ENCODE measurements around the gene CTNNA3. TPM values are rescaled to one million over a fixed set of nuclear protein-coding genes. Genes with fewer than 3 reads are reported as not detected.

The CTNNA3 gene
- total RNA-seq, 2 donors from 2014 or later = under 0.01 to 0.33 TPM

GRCh38 chr10:67296926-67297325 is 399.1 kb downstream of the CTNNA3 start:
- ATAC-seq (no peak), DNase-seq (no peak)
- H3K27ac ChIP-seq = no peak overlapping the region
- H3K27me3 ChIP-seq = no peaks in the 10 kb centered on the region
- 95 to 100% methylated on average over 2 of the region's 2 CpGs for WGBS, 2 donors
- no peaks in the 10 kb centered on the region for H3K9me3 ChIP-seq
- intact Hi-C loops (cut with DNase I) = no loop called here
- no peak for TF ChIP-seq CTCF (IDR thresholded peaks at IDR 0.05)
- no peak for TF ChIP-seq POLR2A (IDR thresholded peaks at IDR 0.05)
- H3K4me3 ChIP-seq = no peak overlapping the region
- H3K4me1 ChIP-seq = no peaks in the 10 kb centered on the region
- no peaks in the 10 kb centered on the region for H3K36me3 ChIP-seq (replicated peaks in 1 of 2; ENCODE audit: insufficient read depth in 1 of 2, low read depth in 2 of 2)

- no peaks in the 10 kb centered on the region for H3K36me3 ChIP-seq (replicated peaks in 1 of 2; ENCODE audit: insufficient read depth in 1 of 2, low read depth in 2 of 2)
- ATAC-seq (no peak), DNase-seq (no peak)
- no peak for TF ChIP-seq POLR2A (IDR thresholded peaks at IDR 0.05)
- TF ChIP-seq CTCF (IDR thresholded peaks at IDR 0.05) = no peak
- no peaks in the 10 kb centered on the region for H3K4me1 ChIP-seq
- intact Hi-C loops (cut with DNase I) = no loop called here
- H3K9me3 ChIP-seq = no peaks in the 10 kb centered on the region
- WGBS, 2 donors = 65 to 70% methylated on average over 3 of the region's 3 CpGs
- H3K4me3 ChIP-seq = no peak overlapping the region
- no peaks in the 10 kb centered on the region for H3K27me3 ChIP-seq
- H3K27ac ChIP-seq = no peak overlapping the region
These were observed 407.1 kb downstream of the CTNNA3 start for GRCh38 chr10:67288688-67289410.

- TF ChIP-seq CTCF (IDR thresholded peaks at IDR 0.05) (no peak), POLR2A (IDR thresholded peaks at IDR 0.05) (no peak)
- Histone ChIP-seq H3K4me1 (no peaks in the 10 kb centered on the region), H3K27ac (no peak overlapping the region), H3K4me3 (no peak overlapping the region), H3K9me3 (no peaks in the 10 kb centered on the region), H3K27me3 (no peaks in the 10 kb centered on the region), H3K36me3 (replicated peaks in 1 of 2; ENCODE audit: insufficient read depth in 1 of 2, low read depth in 2 of 2) (no peaks in the 10 kb centered on the region)
- DNase-seq (no peak), ATAC-seq (no peak)
- intact Hi-C loops (cut with DNase I) = no loop called here
- WGBS, 2 donors = 53 to 54% methylated on average over 1 of the region's 1 CpG
These were observed 411.4 kb downstream of the CTNNA3 start for GRCh38 chr10:67284589-67284988.

GRCh38 chr10:67282871-67283270 is 413.1 kb downstream of the CTNNA3 start:
- Histone ChIP-seq H3K4me1 (no peaks in the 10 kb centered on the region), H3K27me3 (no peaks in the 10 kb centered on the region), H3K9me3 (no peaks in the 10 kb centered on the region), H3K27ac (no peak overlapping the region), H3K36me3 (replicated peaks in 1 of 2; ENCODE audit: insufficient read depth in 1 of 2, low read depth in 2 of 2) (no peaks in the 10 kb centered on the region), H3K4me3 (no peak overlapping the region)
- DNase-seq (no peak), ATAC-seq (no peak)
- TF ChIP-seq CTCF (IDR thresholded peaks at IDR 0.05) (no peak), POLR2A (IDR thresholded peaks at IDR 0.05) (no peak)
- intact Hi-C loops (cut with DNase I) = no loop called here

GRCh38 chr10:67280405-67280804 is 415.6 kb downstream of the CTNNA3 start:
- no peak for ATAC-seq
- Histone ChIP-seq H3K4me3 (no peak overlapping the region), H3K27me3 (no peaks in the 10 kb centered on the region), H3K27ac (no peak overlapping the region), H3K36me3 (replicated peaks in 1 of 2; ENCODE audit: insufficient read depth in 1 of 2, low read depth in 2 of 2) (no peaks in the 10 kb centered on the region), H3K4me1 (no peaks in the 10 kb centered on the region), H3K9me3 (no peaks in the 10 kb centered on the region)
- no peak for DNase-seq
- intact Hi-C loops (cut with DNase I) = no loop called here
- 82 to 86% methylated on average over 4 of the region's 4 CpGs for WGBS, 2 donors
- TF ChIP-seq CTCF (IDR thresholded peaks at IDR 0.05) (no peak), POLR2A (IDR thresholded peaks at IDR 0.05) (no peak)
